H1 (cell line): ENCODE results near the gene ELL2. TPM values are rescaled to one million over a fixed set of nuclear protein-coding genes. Genes with fewer than 3 reads are reported as not detected.

Experiments used
- CTCF ChIA-PET: fragments of 300-600 bp; sonication (Branson Sonifier 250); formaldehyde crosslinking; loops from one replicate; lab custom pipeline; 2021; ENCODE audit not compliant: partially characterized antibody; lab: Charles Lee
- POLR2A ChIA-PET: fragments of 300-600 bp; sonication (Branson Sonifier 250); formaldehyde crosslinking; loops from one replicate; lab custom pipeline; 2021; ENCODE audit warnings: inconsistent platforms; ENCODE audit not compliant: partially characterized antibody; lab: Charles Lee
- DNase-seq, 2 experiments: peaks; one replicate each; pipeline versions ENCODE4 v3.0.0 to v3.0.0-alpha.2; 2010 to 2022; ENCODE audit warnings: low spot score in 2 of 2, low read depth in 1 of 2, mixed read lengths in 1 of 2
- FAIRE-seq: peaks from 2 replicates; lab custom pipeline; 2011; peaks lifted over from hg19 to GRCh38; lab: Jason Lieb, UNC
- H2AFZ ChIP-seq: 2 replicates; pipeline ENCODE4 v1.8.1; 2012; ENCODE audit warnings: low read length, inconsistent platforms
- H2AK5ac ChIP-seq: 2 replicates; pipeline ENCODE4 v1.6.1; 2013; ENCODE audit warnings: low read depth, low read length
- H2BK120ac ChIP-seq: replicated peaks from 2 replicates; pipeline ENCODE3; 2013; ENCODE audit warnings: low read depth, low read length, inconsistent platforms
- H2BK12ac ChIP-seq: 2 replicates; pipeline ENCODE4 v1.6.1; 2013; ENCODE audit warnings: low read depth, low read length
- H2BK15ac ChIP-seq: 2 replicates; pipeline ENCODE4 v1.6.1; 2013; ENCODE audit warnings: low read length
- H2BK20ac ChIP-seq: 2 replicates; pipeline ENCODE4 v1.6.1; 2013; ENCODE audit warnings: low read length
- H2BK5ac ChIP-seq: 2 replicates; pipeline ENCODE4 v1.6.1; 2013; ENCODE audit warnings: low read depth, low read length
- H3K14ac ChIP-seq: 2 replicates; pipeline ENCODE4 v1.6.1; 2013; ENCODE audit warnings: inconsistent platforms; ENCODE audit not compliant: insufficient read length
- H3K18ac ChIP-seq: 2 replicates; pipeline ENCODE4 v1.6.1; 2013; ENCODE audit warnings: low read length; ENCODE audit errors: extremely low read depth
- H3K23ac ChIP-seq: 2 replicates; pipeline ENCODE4 v1.6.1; 2013; ENCODE audit warnings: inconsistent platforms; ENCODE audit not compliant: insufficient read length
- H3K23me2 ChIP-seq: 2 replicates; pipeline ENCODE4 v1.6.1; 2013; ENCODE audit warnings: low read depth, low read length
- H3K27ac ChIP-seq: 2 replicates; pipeline ENCODE4 v1.6.1; 2011; ENCODE audit warnings: low read depth, low read length, inconsistent platforms
- H3K27me3 ChIP-seq, 4 experiments: replicated peaks in 1 of 4; 1 replicate in 1 of 4; 2 replicates in 3 of 4; pipeline versions ENCODE4 v1.6.1 to v1.8.1; 2011 to 2013; ENCODE audit warnings: low read length in 3 of 4, mild to moderate bottlenecking in 3 of 4, inconsistent platforms in 2 of 4, mixed read lengths in 2 of 4, moderate library complexity in 1 of 4; ENCODE audit not compliant: control insufficient read depth in 3 of 4, insufficient read depth in 3 of 4; ENCODE audit errors: extremely low read depth in 1 of 4
- H3K36me3 ChIP-seq, 4 experiments: 2 replicates each; pipeline versions ENCODE4 v1.6.1 to v1.8.1; 2011 to 2013; ENCODE audit warnings: mild to moderate bottlenecking in 4 of 4, low read length in 3 of 4, moderate library complexity in 2 of 4, control low read depth in 1 of 4, inconsistent platforms in 1 of 4; ENCODE audit not compliant: insufficient read depth in 4 of 4, control insufficient read depth in 2 of 4
- H3K4ac ChIP-seq: replicated peaks from 2 replicates; pipeline ENCODE3; 2013; ENCODE audit warnings: low read length, low read depth, mixed read lengths, inconsistent platforms; ENCODE audit not compliant: insufficient read length
- H3K4me1 ChIP-seq, 4 experiments: replicated peaks in 1 of 4; 1 replicate in 1 of 4; 2 replicates in 3 of 4; pipeline versions ENCODE4 v1.6.1 to v1.8.1; 2011 to 2013; ENCODE audit warnings: low read length in 3 of 4, inconsistent platforms in 2 of 4, mixed read lengths in 1 of 4; ENCODE audit not compliant: insufficient read depth in 4 of 4, control insufficient read depth in 3 of 4
- H3K4me2 ChIP-seq, 2 experiments: 2 replicates each; pipeline versions ENCODE4 v1.6.1 to v1.8.1; 2011 to 2013; ENCODE audit warnings: low read depth in 2 of 2, low read length in 2 of 2, control low read depth in 1 of 2, inconsistent platforms in 1 of 2, mild to moderate bottlenecking in 1 of 2; ENCODE audit not compliant: insufficient read depth in 1 of 2
- H3K4me3 ChIP-seq, 4 experiments: fragments of 200-600, 300-600 bp in 1 of 4; sonication (generic), shearing (Covaris generic), sonication (Bioruptor Twin) in 1 of 4; 2 replicates each; pipeline versions ENCODE4 v1.5.1 to v1.8.1; 2011 to 2016; ENCODE audit warnings: low read length in 4 of 4, low read depth in 3 of 4, control low read depth in 2 of 4, inconsistent platforms in 2 of 4, mild to moderate bottlenecking in 2 of 4, mixed read lengths in 1 of 4, moderate library complexity in 1 of 4; ENCODE audit not compliant: insufficient read depth in 2 of 4; ENCODE audit errors: extremely low read depth in 1 of 4
- H3K56ac ChIP-seq: replicated peaks from 2 replicates; pipeline ENCODE3; 2013; ENCODE audit warnings: low read depth, mild to moderate bottlenecking, mixed read lengths, low read length, inconsistent platforms; ENCODE audit not compliant: insufficient read length
- H3K79me1 ChIP-seq: 2 replicates; pipeline ENCODE4 v1.6.1; 2013; ENCODE audit warnings: low read depth, low read length, control low read depth
- H3K79me2 ChIP-seq, 2 experiments: 2 replicates each; pipeline versions ENCODE4 v1.6.1 to v1.8.1; 2012 to 2013; ENCODE audit warnings: low read length in 2 of 2, mild to moderate bottlenecking in 2 of 2, inconsistent platforms in 1 of 2; ENCODE audit not compliant: insufficient read depth in 2 of 2, control insufficient read depth in 1 of 2
- H3K9ac ChIP-seq, 4 experiments: replicated peaks in 1 of 4; 1 replicate in 1 of 4; 2 replicates in 3 of 4; pipeline versions ENCODE4 v1.6.1 to v1.8.1; 2011 to 2013; ENCODE audit warnings: low read depth in 3 of 4, low read length in 3 of 4, control low read depth in 2 of 4, mild to moderate bottlenecking in 2 of 4, moderate library complexity in 2 of 4, inconsistent platforms in 1 of 4; ENCODE audit errors: extremely low read depth in 1 of 4
- H3K9me3 ChIP-seq, 2 experiments: 2 replicates each; pipeline versions ENCODE4 v1.6.1 to v1.8.1; 2012 to 2013; ENCODE audit warnings: mild to moderate bottlenecking in 2 of 2, moderate library complexity in 2 of 2, control low read depth in 1 of 2, inconsistent platforms in 1 of 2, low read depth in 1 of 2, low read length in 1 of 2, mixed read lengths in 1 of 2; ENCODE audit not compliant: insufficient read depth in 2 of 2
- H4K20me1 ChIP-seq, 2 experiments: replicated peaks in 1 of 2; 2 replicates each; pipeline versions ENCODE3 to v1.8.1; 2011 to 2013; ENCODE audit warnings: inconsistent platforms in 2 of 2, low read length in 2 of 2, mild to moderate bottlenecking in 1 of 2; ENCODE audit not compliant: insufficient read depth in 2 of 2, control insufficient read depth in 1 of 2
- H4K5ac ChIP-seq: 2 replicates; pipeline ENCODE4 v1.6.1; 2013; ENCODE audit warnings: low read length, low read depth, mixed read lengths, inconsistent platforms; ENCODE audit not compliant: insufficient read length
- H4K8ac ChIP-seq: 2 replicates; pipeline ENCODE4 v1.8.0; 2013; ENCODE audit warnings: mild to moderate bottlenecking, moderate library complexity, low read length, inconsistent platforms; ENCODE audit not compliant: insufficient read depth; ENCODE audit errors: extremely low read depth
- H4K91ac ChIP-seq: replicated peaks from 2 replicates; pipeline ENCODE3; 2013; ENCODE audit warnings: low read length, mixed read lengths, inconsistent platforms; ENCODE audit not compliant: insufficient read length
- ATF2 ChIP-seq: IDR thresholded peaks from 2 replicates; pipeline ENCODE4 v1.6.1; 2012; ENCODE audit warnings: low read length, inconsistent platforms
- CTCF ChIP-seq, 3 experiments: IDR thresholded peaks; 1 replicate in 2 of 3; 2 replicates in 1 of 3; pipeline versions ENCODE4 v1.5.1 to v1.6.1; 2011; ENCODE audit warnings: low read length in 3 of 3, mild to moderate bottlenecking in 3 of 3, inconsistent platforms in 2 of 3, low read depth in 1 of 3, moderate library complexity in 1 of 3; ENCODE audit not compliant: insufficient read depth in 1 of 3; ENCODE audit errors: control extremely low read depth in 1 of 3
- EGR1 ChIP-seq: IDR thresholded peaks from 2 replicates; pipeline ENCODE4 v1.6.1; 2011; ENCODE audit warnings: low read depth, low read length, borderline replicate concordance
- EP300 ChIP-seq, 2 experiments: IDR thresholded peaks; 1 replicate in 1 of 2; 2 replicates in 1 of 2; pipeline ENCODE4 v1.6.1; 2011 to 2012; ENCODE audit warnings: low read depth in 2 of 2, low read length in 2 of 2, mild to moderate bottlenecking in 2 of 2, borderline replicate concordance in 1 of 2, inconsistent platforms in 1 of 2, moderate library complexity in 1 of 2
- EZH2 ChIP-seq: fragments of 200-600 bp; sonication (generic); IDR thresholded peaks from 2 replicates; pipeline ENCODE4 v1.7.1; 2012; ENCODE audit warnings: low read depth, mild to moderate bottlenecking, moderate library complexity, low read length, inconsistent platforms; ENCODE audit not compliant: severe bottlenecking
- POLR2A ChIP-seq, 2 experiments: IDR thresholded peaks; 1 replicate in 1 of 2; 2 replicates in 1 of 2; pipeline ENCODE4 v1.6.1; 2011; ENCODE audit warnings: low read depth in 2 of 2, low read length in 2 of 2, mild to moderate bottlenecking in 2 of 2; ENCODE audit errors: control extremely low read depth in 1 of 2
- RFX5 ChIP-seq: IDR thresholded peaks from 2 replicates; pipeline ENCODE4 v1.6.1; 2011; ENCODE audit warnings: low read depth, low read length, improper control_type of control experiment, borderline replicate concordance
- SP1 ChIP-seq: IDR thresholded peaks from 2 replicates; pipeline ENCODE4 v1.6.1; 2011; ENCODE audit warnings: low read depth, low read length
- SRF ChIP-seq: IDR thresholded peaks from 2 replicates; pipeline ENCODE4 v1.6.1; 2011; ENCODE audit warnings: mild to moderate bottlenecking, low read depth, low read length, moderate library complexity
- WGBS, 2 experiments: shearing (Covaris generic) in 1 of 2; methylation state at CpG; one replicate each; pipeline versions ENCODE4 v1.1.6 to v1.1.7; 2013 to 2015; ENCODE audit warnings: low lambda C conversion rate in 2 of 2, mixed read lengths in 2 of 2, inconsistent platforms in 1 of 2, low coverage in 1 of 2, missing lambda C conversion rate in 1 of 2; ENCODE audit not compliant: insufficient replicate concordance in 2 of 2, insufficient coverage in 1 of 2, insufficient read length in 1 of 2; ENCODE audit errors: extremely low coverage in 1 of 2, missing lambda C conversion rate in 1 of 2; 5-methylcytosine and 5-hydroxymethylcytosine counted together
- polyA plus RNA-seq, 7 experiments: library from polyadenylated mRNA; depleted of rRNA in 3 of 7; stranded (reverse) in 5 of 7; unstranded in 2 of 7; fragments of >200 nt in 5 of 7; fragments of 200-250 nt in 2 of 7; gene quantifications; 1 replicate in 5 of 7; 2 replicates in 1 of 7; 4 replicates in 1 of 7; pipeline versions ENCODE4 v1.2.1 to v1.2.3, GENCODE V29; 2011 to 2013; ENCODE audit warnings: missing spikeins in 2 of 7, mixed read lengths in 2 of 7
- total RNA-seq: library from RNA; stranded (reverse); fragmentation: NEBNext Ultra II Directional; extraction: Animal tissue kit (Norgen Biotek cat#: 25700); gene quantifications from 2 replicates; pipeline ENCODE4 v1.2.1, GENCODE V29; 2021

The ELL2 gene
- total and polyA plus RNA-seq, 2 of the 8 experiments (the other 6 are each of a cell fraction or from before 2014, with no cell fraction given) = 6.3 to 29.4 TPM

GRCh38 chr5:95986937-95987520 lies 25.4 kb upstream of the ELL2 start:
- no peak overlapping the region for H4K8ac ChIP-seq
- no peak overlapping the region for H3K4ac ChIP-seq
- no peak overlapping the region for H2BK15ac ChIP-seq
- H4K5ac ChIP-seq = no peak overlapping the region
- H2AK5ac ChIP-seq = no peak overlapping the region
- no peak overlapping the region for H3K4me2 ChIP-seq
- no peaks in the 10 kb centered on the region for H4K20me1 ChIP-seq
- no peaks in the 10 kb centered on the region for H3K36me3 ChIP-seq
- no peaks in the 10 kb centered on the region for H3K27me3 ChIP-seq
- H4K91ac ChIP-seq = no peak overlapping the region
- H3K79me2 ChIP-seq = no peaks in the 10 kb centered on the region
- POLR2A ChIA-PET = no interaction called here
- CTCF ChIA-PET = interaction anchor here (1.7 kb wide), 1 partner anchor 94 kb away, joined by 3 read pairs; no protein-coding TSS in a partner anchor
- no peaks in the 10 kb centered on the region for H3K9me3 ChIP-seq
- no peak overlapping the region for H3K23ac ChIP-seq
- no peak overlapping the region for H3K18ac ChIP-seq
- 93% methylated on average over 5 of the region's 5 CpGs; no CpG with 5 or more reads in 1 of the 2 experiments for WGBS, 2 experiments
- H2AFZ ChIP-seq = no peak overlapping the region
- no peak for DNase-seq
- H3K27ac ChIP-seq = no peak overlapping the region
- H2BK20ac ChIP-seq = no peak overlapping the region
- H3K14ac ChIP-seq = no peak overlapping the region
- no peaks in the 10 kb centered on the region for H3K23me2 ChIP-seq
- H2BK12ac ChIP-seq = no peak overlapping the region
- H2BK5ac ChIP-seq = no peak overlapping the region
- no peak overlapping the region for H3K4me3 ChIP-seq
- H3K9ac ChIP-seq = no peak overlapping the region
- FAIRE-seq = no peak
- H3K56ac ChIP-seq = no peak overlapping the region
- H3K4me1 ChIP-seq = no peaks in the 10 kb centered on the region
- no peaks in the 10 kb centered on the region for H3K79me1 ChIP-seq
- no peak overlapping the region for H2BK120ac ChIP-seq
- TF ChIP-seq SP1 (no peak), SRF (no peak), CTCF (IDR thresholded peaks at IDR 0.05; ENCODE audit: control extremely low read depth in 1 of 3, insufficient read depth in 1 of 3, low read depth in 1 of 3, low read length in 3 of 3) (no peak), RFX5 (no peak), POLR2A (IDR thresholded peaks at IDR 0.05; ENCODE audit: control extremely low read depth in 1 of 2, low read depth in 2 of 2, low read length in 2 of 2) (no peak), EP300 (IDR thresholded peaks at IDR 0.05; ENCODE audit: borderline replicate concordance in 1 of 2, low read depth in 2 of 2, low read length in 2 of 2) (no peak), EGR1 (no peak), ATF2 (no peak), EZH2 (no peak)
